ENCODE measurements around the gene UBAC2. TPM values are rescaled to one million over a fixed set of nuclear protein-coding genes. Genes with fewer than 3 reads are reported as not detected.
"Not testable (repeated sequence)": the region's sequence is repeated elsewhere in the genome, so short reads cannot be mapped to it uniquely, and the experiment has no call there.

The UBAC2 gene
- polyA plus RNA-seq, 12 donors, result 55.0 to 125 (median 89.2) TPM; not detected in 1

GRCh38 chr13:99410646-99411475 lies 210.2 kb downstream of the UBAC2 start:
- not testable (repeated sequence) for DNase-seq

GRCh38 chr13:99412856-99413255 lies 212.2 kb downstream of the UBAC2 start:
- DNase-seq, result no peak

GRCh38 chr13:99414048-99414995 lies 213.7 kb downstream of the UBAC2 start:
- DNase-seq, result no peak

GRCh38 chr13:99415014-99415650 lies 214.5 kb downstream of the UBAC2 start:
- no peak for DNase-seq

- DNase-seq, result no peak
Measured at GRCh38 chr13:99415851-99416331, 215.2 kb downstream of the UBAC2 start.

GRCh38 chr13:99416411-99417121 lies 215.9 kb downstream of the UBAC2 start:
- no peak for DNase-seq

- no peak for DNase-seq
Measured at GRCh38 chr13:99417201-99418102, 216.8 kb downstream of the UBAC2 start.

- no peak for DNase-seq
Measured at GRCh38 chr13:99418103-99418842, 217.6 kb downstream of the UBAC2 start.

GRCh38 chr13:99418843-99419140 lies 218.1 kb downstream of the UBAC2 start:
- DNase-seq, result no peak

- no peak for DNase-seq
Measured at GRCh38 chr13:99419591-99420243, 219.1 kb downstream of the UBAC2 start.

- DNase-seq, result no peak
Measured at GRCh38 chr13:99421271-99421670, 220.6 kb downstream of the UBAC2 start.

GRCh38 chr13:99421758-99422585 lies 221.3 kb downstream of the UBAC2 start:
- no peak for DNase-seq

GRCh38 chr13:99422586-99423220 lies 222.0 kb downstream of the UBAC2 start:
- DNase-seq, result no peak

GRCh38 chr13:99425485-99426341 lies 225.1 kb downstream of the UBAC2 start:
- DNase-seq, result no peak

- DNase-seq, result no peak
Measured at GRCh38 chr13:99426426-99426825, 225.8 kb downstream of the UBAC2 start.

GRCh38 chr13:99429670-99430069 lies 229.0 kb downstream of the UBAC2 start:
- no peak for DNase-seq
